Liver (tissue), 3 donors: ENCODE data around the gene ITGA4.

Experiments
- HNF4A ChIP-seq, 2 donors: conservative IDR thresholded peaks; 2 replicates each; pipeline ENCODE4 v1.6.1; 2016; ENCODE audit warnings: antibody characterized with exemption in 2 of 2, mild to moderate bottlenecking in 2 of 2
- RAD21 ChIP-seq, 2 donors: IDR thresholded peaks; 2 replicates each; pipeline ENCODE4 v1.6.1; 2016; ENCODE audit warnings: antibody characterized with exemption in 2 of 2, mild to moderate bottlenecking in 2 of 2
- RXRA ChIP-seq, 2 donors: IDR thresholded peaks; 2 replicates each; pipeline ENCODE4 v1.6.1; 2017 to 2018; ENCODE audit warnings: antibody characterized with exemption in 2 of 2, mild to moderate bottlenecking in 1 of 2
- SP1 ChIP-seq: IDR thresholded peaks from 2 replicates; pipeline ENCODE4 v1.6.1; 2018; ENCODE audit warnings: antibody characterized with exemption, mild to moderate bottlenecking
- TAF1 ChIP-seq: conservative IDR thresholded peaks from 2 replicates; pipeline ENCODE4 v1.6.1; 2016; ENCODE audit warnings: antibody characterized with exemption, mild to moderate bottlenecking
- YY1 ChIP-seq: IDR thresholded peaks from 2 replicates; pipeline ENCODE4 v1.6.1; 2016; ENCODE audit warnings: antibody characterized with exemption, mild to moderate bottlenecking
- ZBTB33 ChIP-seq: IDR thresholded peaks from 2 replicates; pipeline ENCODE4 v1.6.1; 2016; ENCODE audit warnings: antibody characterized with exemption
- TF ChIP-seq, protein P1 (sequence below): fragments of 150-350 bp; IDR thresholded peaks from 2 replicates; pipeline ENCODE4 v1.5.1; 2017; ENCODE audit warnings: improper control_type of control experiment, low read depth, low read length; ENCODE audit not compliant: missing input control
- donor health status: healthy.
- donor health status: healthy.

DNA sequence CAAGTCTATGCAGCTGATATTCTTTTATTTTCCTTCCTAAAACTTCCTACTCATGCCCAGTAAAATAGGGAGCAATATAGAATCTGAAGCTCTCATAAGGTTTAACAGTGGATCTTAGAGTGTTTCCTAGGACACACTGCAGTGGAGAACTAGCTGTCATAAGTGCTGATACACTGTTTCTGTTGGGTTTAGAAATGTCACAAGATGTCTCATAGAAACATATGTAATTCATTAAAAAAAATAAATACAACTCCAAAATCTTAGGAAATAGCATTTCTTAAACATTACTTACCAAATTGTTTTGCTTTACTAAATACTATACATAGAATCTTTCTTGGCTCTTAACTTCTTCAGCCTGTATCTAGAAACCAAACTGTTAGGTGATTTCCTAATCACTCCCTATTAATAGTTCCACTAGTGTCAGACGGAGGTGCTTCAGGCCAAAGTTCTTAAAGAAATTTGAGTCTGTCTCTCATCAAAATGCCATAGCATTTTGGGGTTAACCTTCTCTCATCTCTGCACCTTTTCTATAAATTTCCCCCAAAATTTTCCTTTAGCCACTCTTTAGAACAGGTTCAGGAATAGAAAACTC is 106.0 kb downstream of the ITGA4 start:
- TF ChIP-seq ZBTB33: no peak
- TF ChIP-seq, protein P1, sequence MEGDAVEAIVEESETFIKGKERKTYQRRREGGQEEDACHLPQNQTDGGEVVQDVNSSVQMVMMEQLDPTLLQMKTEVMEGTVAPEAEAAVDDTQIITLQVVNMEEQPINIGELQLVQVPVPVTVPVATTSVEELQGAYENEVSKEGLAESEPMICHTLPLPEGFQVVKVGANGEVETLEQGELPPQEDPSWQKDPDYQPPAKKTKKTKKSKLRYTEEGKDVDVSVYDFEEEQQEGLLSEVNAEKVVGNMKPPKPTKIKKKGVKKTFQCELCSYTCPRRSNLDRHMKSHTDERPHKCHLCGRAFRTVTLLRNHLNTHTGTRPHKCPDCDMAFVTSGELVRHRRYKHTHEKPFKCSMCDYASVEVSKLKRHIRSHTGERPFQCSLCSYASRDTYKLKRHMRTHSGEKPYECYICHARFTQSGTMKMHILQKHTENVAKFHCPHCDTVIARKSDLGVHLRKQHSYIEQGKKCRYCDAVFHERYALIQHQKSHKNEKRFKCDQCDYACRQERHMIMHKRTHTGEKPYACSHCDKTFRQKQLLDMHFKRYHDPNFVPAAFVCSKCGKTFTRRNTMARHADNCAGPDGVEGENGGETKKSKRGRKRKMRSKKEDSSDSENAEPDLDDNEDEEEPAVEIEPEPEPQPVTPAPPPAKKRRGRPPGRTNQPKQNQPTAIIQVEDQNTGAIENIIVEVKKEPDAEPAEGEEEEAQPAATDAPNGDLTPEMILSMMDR: no peak
- no peak for TF ChIP-seq HNF4A (conservative IDR thresholded peaks at IDR 0.05)
- TF ChIP-seq SP1: no peak
- no peak for TF ChIP-seq YY1
- no peak for TF ChIP-seq RAD21 (IDR thresholded peaks at IDR 0.05)
- no peak for TF ChIP-seq TAF1
- TF ChIP-seq RXRA (IDR thresholded peaks at IDR 0.05): no peak
